ENCODE data around the gene CD79A.

Gene CD79A

DNA sequence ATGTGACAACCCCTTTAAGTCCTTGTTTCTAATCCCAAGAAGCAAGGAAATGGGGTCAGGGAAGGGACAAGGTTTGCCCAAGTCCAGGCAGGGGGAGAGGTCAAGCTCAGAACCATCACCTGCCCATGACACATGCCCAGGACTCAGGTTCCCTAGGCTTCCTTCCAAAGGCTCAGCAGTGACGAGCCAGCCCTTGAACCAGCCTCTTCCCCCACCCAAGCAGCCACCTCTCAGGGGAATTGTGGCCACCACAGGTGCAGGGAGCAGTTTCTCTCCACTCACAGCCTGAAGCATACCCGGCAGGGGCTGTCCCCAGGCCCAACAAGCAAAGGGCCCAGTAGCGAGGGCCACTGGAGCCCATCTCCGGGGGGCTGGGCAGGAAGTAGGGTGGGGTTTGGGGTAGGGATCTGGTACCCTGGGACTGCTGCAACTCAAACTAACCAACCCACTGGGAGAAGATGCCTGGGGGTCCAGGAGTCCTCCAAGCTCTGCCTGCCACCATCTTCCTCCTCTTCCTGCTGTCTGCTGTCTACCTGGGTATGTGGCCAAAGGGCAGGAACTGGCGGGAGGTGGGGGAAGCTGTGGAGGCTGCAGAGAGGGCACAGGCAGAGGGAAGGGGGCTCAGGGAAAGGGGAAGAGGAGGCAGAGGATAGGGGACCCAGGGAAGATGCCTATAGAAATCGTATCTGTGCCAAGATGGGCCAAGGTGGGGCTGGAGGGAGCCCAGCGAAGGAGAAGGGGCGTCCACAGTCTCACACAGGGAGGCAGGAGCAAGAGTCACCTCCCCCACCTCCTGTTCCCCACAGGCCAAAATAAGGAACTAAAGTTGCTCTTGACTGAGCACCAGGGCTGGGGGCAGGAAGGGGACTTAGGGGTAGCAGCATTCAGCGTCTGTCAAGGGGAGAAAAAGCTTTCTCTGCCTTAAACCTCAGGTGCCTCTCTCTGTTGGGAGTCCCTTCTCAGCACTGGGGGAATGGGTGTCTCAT, at the start of gene CD79A:
CD79A (plus strand) TSS at position 433 of the 986 bp plus-strand sequence; CDS start at position 459, 26 bp downstream.
- DNase-seq = no peak

DNA sequence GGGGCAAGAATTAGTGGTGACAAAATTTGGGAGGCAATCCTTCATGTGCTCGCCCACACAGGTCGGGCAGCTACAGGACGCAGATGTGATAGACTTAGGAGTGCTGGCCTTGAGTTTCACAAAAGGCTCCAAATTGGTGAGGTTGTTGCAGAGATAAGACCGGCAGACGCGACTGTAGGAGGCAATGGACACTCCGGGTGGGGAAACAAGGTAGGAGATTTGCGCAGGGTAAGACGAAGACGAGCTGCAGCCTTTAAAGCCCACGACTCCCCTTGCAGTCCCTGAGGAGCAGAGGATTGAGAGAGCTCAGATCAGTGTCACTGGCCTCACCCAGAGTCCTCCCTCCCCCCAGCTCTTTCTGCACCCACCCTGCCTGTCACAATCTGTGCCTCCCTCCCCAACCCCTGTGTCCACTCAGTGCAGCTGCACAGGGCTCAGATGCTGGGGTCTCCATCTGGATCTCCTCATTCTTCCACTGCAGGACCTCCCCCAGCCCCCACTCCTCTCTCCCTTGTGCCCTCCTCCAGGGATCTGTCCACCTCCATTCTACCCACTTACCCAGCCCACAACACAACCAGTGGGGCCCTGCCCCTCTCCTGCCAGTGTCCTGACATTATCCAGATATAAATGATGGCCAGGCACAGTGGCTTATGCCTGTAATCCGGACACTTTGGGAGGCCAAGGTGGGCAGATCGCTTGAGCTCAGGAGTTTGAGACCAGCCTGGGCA, 38.9 kb upstream of the CD79A start:
- DNase-seq = no peak

DNA sequence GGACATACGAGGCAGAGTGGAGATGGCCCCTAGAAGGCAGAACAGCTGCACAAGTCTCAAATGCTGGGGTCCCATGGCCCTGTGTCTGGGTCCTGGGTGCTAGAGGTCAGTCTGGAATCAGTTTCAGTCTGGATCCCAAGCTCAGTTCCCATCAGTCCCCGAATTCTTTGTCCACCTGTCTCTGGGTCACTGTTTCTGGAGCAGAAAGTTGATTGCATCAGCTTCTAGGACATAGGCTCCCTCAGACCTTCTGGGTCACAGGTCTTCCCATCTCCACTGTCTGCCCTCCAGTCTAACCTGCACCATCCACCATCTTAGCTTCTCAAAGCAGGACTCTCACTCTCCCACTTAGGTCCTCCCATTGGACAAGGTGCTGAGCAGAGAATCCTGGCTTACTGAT, 37.9 kb upstream of the CD79A start:
- DNase-seq = no peak

DNA sequence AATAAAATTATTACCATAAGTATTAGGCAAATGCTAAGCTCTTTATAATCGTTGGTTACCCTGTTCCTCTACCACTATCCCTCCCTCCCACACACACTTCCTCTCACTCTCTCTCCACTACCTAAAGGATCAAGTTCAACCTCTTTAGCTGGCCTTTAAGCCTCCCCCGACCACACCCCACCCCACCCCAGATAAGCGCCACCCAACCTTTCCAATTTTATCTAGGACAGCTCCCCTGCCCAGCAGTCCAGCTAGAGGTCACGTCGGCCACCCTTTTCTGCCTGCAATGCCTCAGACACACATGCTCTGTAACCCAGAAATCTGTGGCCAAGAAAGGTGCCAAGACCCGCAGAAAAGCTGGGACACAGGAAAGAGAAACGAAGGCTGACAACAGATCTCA, 33.7 kb upstream of the CD79A start:
- no peak for DNase-seq

DNA sequence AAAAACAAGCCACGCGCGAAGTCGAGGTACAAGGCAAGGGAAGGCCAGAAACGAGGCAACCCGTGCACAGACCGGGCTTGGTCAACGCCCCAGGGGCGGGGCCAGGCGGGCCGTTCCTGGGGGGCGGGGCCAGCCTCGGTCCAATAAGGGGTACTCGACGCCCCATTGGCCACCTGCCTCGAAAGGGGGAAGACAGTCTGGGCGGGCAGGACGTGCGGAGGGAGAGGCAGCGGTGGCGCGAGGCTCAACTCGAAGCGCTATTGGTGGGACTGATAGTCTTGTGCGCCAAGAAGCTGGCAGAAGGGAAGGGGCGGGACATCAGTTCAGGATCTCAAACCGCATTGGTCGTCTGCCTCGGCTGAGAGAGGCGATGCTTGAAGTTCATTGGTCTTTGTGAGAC, 32.5 kb upstream of the CD79A start, which contains the start of gene LYPD4:
LYPD4 (minus strand) TSS at position 83 of the 400 bp plus-strand sequence. CDS start 5,398 bp downstream, outside the sequence.
- no peak for DNase-seq

DNA sequence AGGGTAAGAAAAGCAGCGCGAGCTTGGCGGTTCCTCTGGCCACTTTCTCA, 32.3 kb upstream of the CD79A start, which contains the start of gene DMRTC2:
DMRTC2 (plus strand) TSS at position 42 of the 50 bp plus-strand sequence. CDS start 2,387 bp downstream, outside the sequence.
- no peak for DNase-seq

DNA sequence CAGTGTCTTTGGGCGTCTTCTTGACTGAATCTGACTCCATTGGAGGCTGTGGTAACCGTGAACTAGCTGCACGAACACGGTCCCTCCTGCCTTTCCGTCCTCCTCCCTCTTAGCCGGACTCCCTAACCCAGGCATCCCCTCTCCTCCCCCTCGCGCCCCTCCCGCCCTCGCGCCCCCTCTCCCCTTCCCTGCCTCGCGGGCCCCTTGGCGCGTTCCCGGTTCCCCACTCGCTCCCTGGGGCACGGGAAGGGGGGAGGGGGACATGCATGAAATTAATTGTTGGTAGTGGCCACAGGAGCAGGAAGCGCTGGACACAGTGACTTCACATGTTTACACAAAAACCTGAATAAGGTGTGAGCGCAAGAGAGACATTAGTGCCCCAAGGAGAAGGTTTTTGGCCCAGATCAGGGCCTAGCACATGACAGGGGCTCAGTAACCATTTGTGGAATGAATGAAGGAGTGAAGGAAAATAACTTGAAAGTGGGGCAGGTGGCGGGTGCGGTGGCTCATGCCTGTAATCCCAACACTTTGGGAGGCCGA, 32.0 kb upstream of the CD79A start:
- no peak for DNase-seq

DNA sequence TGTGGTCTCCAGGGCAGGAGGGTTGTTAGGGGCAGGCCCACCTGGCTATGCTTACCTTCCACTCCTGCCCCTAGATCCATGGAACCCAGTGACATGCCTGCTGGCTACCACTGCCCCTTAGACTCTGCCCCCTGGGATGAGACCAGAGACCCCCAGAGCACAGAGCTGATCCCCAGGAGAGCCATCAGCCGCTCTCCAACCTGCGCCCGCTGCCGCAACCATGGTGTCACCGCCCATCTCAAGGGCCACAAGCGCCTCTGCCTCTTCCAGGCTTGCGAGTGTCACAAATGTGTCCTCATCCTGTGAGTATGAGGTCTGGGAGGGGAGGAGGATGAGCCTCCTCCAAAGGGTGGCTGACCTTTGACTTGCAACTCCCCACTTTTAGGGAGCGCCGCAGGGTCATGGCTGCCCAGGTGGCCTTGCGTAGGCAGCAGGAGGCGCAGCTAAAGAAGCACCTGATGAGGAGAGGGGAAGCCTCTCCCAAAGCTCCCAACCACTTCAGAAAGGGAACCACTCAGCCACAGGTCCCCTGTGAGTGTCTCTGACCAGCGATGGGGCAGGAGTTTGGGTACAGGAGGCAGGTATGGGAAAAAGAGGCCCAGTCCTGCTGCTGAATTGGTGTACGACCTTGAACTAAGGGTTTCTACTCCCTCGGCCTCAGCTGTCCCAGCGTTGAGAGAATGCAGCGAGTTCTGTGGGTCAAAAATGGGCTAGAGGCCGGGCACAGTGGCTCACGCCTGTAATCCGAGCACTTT, 29.6 kb upstream of the CD79A start:
- no peak for DNase-seq

DNA sequence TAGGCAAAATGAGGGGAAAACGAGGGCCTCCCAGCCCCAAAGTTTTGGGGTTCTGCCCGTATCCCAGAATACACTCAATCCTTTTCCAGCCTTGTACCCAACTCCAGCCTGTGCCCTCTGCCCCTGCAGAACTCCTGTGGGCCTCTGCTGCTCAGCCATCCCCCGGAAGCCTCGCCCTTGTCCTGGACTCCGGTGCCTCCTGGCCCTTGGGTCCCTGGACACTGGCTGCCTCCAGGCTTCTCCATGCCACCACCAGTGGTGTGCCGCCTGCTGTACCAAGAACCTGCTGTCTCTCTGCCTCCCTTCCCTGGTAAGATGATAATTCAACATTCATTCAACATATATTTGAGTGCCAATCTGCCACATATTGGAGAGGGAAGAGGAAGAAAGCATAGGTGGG, 28.4 kb upstream of the CD79A start:
- no peak for DNase-seq

DNA sequence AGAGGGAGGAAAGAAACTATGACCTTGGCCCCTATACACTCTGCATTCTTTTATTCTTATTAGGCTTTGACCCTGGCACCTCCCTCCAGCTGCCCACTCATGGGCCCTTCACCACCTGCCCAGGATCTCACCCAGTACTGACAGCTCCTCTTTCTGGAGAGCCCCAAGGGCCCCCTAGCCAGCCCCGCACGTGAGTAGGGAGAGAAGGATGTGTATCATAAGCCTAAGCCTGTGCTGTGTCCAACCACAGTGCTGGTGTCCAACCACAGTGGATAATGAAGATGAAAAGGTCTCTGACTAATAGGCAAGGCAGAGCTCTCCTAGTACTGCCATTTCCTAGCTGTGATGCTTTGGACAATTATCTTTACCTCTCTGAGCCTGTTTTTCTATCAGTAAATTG, 28.0 kb upstream of the CD79A start:
- DNase-seq = no peak

DNA sequence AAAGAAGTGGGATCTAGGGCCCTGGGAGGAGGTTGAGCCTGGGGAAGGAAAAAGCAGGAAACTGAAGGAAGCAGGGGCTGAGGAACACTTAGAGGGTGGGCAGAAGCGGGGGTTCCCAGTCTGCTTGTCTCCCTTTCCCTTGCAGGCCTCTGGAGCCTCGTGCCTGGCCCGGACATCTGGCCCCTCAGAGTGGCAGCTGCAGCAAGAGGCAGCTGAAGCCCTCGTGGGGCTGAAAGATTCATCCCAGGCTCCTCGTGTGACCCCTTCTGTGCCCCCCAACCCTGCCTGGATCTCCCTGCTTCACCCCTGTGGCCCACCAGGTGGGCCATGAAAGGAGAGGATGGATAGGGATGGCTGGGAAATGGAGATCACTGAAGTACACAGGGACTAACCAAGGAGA, 26.7 kb upstream of the CD79A start:
- no peak for DNase-seq

DNA sequence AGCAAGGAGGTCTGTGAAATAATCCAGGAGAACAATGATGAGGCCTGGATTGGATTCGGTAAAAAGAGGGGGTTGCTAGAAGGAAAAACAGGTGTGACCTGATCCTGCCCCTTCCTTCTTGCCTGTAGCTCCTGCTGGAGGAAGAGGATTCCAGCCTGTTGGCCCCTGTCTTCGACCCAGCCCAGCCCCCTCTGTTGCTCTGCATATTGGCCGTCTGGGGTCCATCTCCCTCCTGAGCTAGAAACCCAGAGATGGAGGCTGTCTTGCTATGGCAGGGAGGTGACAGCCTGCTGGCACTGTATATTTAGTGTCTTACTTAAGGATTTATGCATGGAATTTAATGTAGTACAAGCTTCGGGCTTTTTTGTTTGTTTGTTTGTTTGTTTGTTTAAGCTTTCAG, 25.6 kb upstream of the CD79A start:
- no peak for DNase-seq

DNA sequence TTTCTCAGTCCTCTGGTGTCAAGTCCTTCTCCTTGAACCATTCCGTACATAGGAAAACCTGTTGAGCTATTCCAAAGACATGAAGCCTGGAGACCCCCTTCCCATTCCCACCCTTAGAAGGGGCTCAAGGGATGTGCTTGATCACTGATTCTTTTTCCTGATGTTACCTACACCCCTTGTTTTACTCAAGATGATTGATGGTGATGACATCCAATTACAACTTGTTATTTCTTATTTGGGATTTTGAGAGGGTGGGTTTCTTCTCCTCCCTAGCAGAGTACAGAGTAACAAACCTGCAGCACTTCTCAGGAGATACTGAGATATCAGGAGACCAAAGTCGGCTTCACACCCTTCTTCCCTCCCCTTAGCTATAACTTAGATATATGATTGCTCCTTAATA, 23.7 kb upstream of the CD79A start:
- no peak for DNase-seq

DNA sequence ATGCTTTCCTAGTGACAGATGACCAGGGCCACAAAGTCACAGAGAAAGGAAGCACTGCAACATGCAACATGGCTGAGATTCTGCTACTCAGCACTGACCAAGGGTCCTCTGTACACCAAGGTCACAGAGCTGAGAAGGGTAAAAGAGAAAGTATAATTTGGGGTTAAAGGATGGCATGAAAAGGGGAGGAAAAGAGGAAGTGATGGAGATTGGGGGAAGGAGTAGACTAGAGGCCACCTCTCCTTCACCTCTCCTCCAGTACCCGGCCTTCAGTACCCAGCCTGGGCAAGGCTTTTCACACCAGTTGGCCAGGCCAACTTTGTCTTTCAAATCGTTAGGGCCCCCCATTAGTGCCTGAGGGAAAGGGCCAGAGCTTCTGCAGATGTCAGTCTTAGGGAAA, 23.3 kb upstream of the CD79A start:
- DNase-seq = no peak

DNA sequence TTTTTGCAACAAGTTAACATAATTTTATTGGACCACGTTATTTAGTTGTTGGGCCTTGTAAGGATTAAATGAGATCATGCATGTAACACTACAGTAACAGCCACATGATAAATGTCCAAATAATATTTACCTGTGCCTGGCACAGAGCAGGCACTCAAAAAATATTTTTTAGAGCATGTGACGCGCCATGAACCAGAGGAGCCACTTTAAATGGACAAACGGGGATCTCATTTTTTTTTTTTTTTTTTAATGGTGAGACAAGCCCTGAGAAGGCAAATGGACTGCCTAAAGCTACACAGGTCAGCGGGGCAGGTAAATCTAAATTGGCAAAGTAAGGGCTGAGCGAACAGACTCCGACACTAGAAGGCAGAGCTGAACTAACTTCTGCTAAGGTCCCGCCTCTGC, 17.9 kb upstream of the CD79A start:
- no peak for DNase-seq

DNA sequence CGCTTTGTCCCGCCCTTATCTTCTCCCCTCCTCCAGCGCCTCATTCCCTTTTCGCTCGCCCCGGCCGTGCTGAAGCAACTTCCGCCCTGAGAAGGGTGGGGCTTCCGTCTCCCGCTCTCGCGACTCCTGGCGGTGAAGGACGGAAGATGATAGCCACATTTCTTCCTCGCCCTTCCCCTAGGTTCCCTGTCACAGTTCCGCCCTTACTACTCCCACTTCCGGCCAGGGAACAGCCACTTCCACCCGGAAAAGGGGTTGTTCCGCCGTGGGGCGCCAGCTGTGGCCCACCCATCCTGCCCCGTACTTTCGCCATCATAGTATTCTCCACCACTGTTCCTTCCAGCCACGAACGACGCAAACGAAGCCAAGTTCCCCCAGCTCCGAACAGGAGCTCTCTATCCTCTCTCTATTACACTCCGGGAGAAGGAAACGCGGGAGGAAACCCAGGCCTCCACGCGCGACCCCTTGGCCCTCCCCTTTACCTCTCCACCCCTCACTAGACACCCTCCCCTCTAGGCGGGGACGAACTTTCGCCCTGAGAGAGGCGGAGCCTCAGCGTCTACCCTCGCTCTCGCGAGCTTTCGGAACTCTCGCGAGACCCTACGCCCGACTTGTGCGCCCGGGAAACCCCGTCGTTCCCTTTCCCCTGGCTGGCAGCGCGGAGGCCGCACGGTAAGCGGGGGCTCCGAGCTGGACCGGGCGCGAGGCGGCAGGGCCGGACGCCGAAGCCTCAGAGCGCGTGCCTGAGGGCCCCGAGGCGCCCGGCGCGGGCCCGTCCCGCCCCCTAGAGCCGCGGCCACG, 17.3 kb upstream of the CD79A start, which contains the start of gene RPS19:
RPS19 (plus strand) TSS at position 638 of the 801 bp plus-strand sequence. CDS start 520 bp downstream, outside the sequence.
- DNase-seq = peak; percentile 97

DNA sequence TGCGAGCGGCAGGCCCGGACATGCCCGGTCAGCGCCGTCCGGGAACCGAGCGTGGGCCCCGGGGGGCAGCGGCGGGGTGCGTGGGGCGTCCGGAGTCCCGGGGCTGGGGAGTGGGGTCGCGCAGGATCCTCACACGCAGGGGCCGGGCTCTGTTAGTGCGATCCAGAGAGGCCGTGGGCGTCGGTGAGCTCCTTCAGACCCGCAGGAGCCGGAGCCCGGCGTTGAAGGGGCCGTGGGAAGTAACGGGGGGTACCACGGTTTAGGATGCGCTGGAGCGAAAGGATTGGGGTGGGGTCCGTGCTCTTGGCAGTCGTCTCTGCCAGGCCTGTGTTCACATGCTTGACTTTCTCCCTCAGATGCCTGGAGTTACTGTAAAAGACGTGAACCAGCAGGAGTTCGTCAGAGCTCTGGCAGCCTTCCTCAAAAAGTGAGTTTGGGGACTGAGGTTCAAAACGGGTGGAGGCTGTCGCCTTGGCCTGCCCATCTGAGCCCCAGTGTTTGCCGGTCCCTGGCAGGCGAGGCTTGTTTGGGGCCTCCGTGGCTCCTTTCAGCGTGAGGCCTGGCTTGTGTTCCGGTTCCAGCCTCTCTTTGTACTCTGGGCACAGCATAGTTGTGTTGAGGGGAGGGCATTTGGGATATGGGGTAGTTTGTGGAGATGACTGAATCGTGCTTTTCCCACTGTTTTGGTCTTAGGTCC, 16.5 kb upstream of the CD79A start:
- DNase-seq = no peak

DNA sequence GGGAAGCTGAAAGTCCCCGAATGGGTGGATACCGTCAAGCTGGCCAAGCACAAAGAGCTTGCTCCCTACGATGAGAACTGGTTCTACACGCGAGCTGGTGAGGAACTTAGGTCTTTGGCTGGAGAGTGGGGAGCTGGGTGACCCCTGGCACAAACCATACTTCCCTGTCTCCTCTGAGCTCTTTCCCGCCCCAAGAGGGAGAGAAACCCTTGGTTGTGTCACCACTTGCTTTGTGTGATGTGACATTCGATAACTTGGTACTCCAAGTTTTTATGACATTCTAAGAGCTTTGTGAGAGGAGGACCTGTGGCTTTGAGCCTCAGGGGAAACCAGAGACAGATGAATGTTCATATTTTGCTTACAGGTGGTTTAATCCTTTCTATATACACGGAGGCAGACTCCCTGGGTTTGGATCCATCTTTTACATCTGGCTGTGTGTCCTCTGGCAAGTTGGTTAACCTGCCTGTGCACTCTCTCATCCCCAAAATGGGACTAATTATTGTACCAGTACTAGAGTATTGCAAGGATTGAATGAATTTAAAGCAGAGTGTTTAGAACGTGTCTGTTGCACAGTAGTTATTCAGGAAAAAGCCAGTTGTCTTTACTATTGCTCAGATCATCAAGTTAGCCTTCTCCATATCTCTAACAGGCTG, 15.8 kb upstream of the CD79A start:
- DNase-seq = no peak

DNA sequence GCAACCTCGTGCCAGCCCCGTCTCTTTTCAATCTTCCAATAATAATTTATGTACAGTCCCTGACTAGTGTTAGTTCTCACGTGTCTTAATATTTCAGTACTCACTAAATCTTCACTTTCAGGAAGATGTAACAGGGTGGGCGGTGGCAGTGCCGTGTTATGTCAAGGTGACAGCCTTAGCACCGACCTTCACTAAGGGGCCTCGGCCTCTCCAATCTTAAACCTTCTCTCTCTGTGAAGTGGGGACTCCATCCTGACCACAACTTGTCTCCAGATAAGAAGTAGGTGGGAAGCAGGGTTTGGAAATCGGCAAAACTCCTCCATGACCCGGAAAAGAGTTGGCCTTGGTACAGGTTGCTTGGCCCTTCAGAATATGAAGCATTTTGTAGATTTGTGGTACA, 15.2 kb upstream of the CD79A start:
- no peak for DNase-seq

DNA sequence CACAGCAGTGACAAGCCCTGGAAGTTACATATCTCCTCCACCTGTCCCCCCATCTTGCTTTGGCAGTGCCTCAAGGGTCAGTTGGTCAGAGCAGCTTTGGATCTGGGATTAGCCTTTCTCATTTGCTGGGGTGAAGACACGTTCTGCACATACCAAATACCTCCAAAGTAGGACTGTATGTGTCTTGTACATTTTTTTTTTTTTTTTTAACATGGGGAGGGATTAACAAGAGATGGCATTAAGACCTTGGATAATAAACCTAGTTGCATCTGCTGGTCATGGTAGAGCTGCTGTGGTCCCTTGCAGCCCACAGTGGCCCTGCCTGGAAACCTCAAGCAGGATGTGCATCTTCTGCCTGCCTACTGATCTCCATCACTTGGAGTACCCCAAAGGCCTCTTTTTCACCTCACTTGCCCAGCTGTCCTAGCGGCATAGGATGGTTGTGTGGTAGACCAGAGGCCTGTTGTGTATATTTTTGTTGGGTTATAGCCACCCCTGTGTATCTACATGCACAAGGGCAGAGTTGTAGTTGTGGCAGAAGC, 14.6 kb upstream of the CD79A start:
- DNase-seq = no peak

All from NCI-H446 treated with DMSO at 0.1 percent for 48 hours (cell line).